ENCODE data around the gene PCBP3. TPM values are rescaled to one million over a fixed set of nuclear protein-coding genes. Genes with fewer than 3 reads are reported as not detected.

The PCBP3 gene
- total RNA-seq, 4 donors from 2014 or later: 0.47 to 5.3 (median 1.0) TPM; not detected in 1

DNA sequence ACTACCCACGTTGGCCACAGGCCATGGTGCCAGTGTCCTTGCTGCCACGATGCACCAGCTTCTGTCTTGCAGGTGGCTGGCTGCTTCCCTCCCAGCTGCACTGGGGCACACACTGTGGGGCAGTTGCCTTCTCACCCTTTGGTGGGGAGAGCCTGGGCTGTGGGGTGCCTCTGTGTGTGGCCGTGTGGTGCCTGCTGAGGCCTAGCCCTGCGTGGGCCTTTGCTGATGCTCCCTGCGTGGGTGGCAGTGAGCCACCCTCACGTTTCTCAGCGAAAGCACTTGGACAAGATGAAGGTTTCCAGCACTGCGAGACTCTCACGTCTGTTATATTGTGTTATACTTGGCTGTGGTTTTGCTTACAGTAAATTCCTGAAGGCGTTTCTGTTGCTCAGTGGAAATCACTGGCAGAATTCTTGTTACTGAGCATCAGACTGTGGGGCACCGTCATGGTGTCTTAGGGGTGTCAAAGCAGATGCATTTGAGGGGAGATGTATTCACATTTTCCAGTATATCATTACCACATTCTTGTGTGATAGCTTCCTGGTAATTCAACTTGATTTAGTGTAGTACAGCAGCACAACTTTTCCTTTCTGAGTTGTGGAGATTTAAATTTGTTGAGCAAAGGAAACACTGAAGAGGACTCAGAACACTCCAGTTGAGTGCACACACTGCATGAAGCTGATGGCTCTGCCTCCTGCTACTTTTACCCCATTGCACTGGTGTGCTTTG is 124.7 kb downstream of the PCBP3 start:
- Histone ChIP-seq H3K4me3 (no peak overlapping the region), H3K27ac (no peak overlapping the region), H3K4me1 (no peaks in the 10 kb centered on the region), H3K9me3 (no peaks in the 10 kb centered on the region), H3K36me3 (no peaks in the 10 kb centered on the region), H3K27me3 (peaks cover 0 to 5% (median 0%) of the 10 kb centered on the region in 4 donors)
- DNase-seq: no peak
- intact Hi-C loops (cut with DNase I): no loop called here
- WGBS, 2 donors: 54 to 67% methylated on average over 1 to 4 of the region's 11 CpGs
- TF ChIP-seq, protein P1, sequence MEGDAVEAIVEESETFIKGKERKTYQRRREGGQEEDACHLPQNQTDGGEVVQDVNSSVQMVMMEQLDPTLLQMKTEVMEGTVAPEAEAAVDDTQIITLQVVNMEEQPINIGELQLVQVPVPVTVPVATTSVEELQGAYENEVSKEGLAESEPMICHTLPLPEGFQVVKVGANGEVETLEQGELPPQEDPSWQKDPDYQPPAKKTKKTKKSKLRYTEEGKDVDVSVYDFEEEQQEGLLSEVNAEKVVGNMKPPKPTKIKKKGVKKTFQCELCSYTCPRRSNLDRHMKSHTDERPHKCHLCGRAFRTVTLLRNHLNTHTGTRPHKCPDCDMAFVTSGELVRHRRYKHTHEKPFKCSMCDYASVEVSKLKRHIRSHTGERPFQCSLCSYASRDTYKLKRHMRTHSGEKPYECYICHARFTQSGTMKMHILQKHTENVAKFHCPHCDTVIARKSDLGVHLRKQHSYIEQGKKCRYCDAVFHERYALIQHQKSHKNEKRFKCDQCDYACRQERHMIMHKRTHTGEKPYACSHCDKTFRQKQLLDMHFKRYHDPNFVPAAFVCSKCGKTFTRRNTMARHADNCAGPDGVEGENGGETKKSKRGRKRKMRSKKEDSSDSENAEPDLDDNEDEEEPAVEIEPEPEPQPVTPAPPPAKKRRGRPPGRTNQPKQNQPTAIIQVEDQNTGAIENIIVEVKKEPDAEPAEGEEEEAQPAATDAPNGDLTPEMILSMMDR (IDR thresholded peaks at IDR 0.05): no peak
- no peak for TF ChIP-seq POLR2A (IDR thresholded peaks at IDR 0.05)

DNA sequence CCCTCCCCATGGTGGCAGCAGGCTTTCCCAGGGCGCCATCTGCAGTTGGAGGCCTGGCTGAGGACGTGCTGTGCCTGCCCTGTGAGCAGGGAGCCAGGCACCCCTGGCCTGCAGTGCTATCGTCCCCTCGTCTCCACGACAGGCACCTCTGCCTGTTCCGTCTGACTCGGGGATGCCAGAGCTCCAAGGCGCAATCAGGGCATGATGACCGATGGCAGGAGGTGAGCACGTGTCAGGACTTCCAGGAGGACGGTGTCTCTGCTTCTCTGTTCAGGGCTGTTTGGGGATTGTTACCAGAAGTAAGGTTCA is 125.2 kb downstream of the PCBP3 start:
- TF ChIP-seq, protein P1 (IDR thresholded peaks at IDR 0.05): no peak
- TF ChIP-seq POLR2A (IDR thresholded peaks at IDR 0.05): no peak
- 60 to 66% methylated on average over 2 to 8 of the region's 11 CpGs for WGBS, 2 donors
- Histone ChIP-seq H3K27ac (no peak overlapping the region), H3K9me3 (no peaks in the 10 kb centered on the region), H3K4me1 (no peaks in the 10 kb centered on the region), H3K4me3 (no peak overlapping the region), H3K27me3 (peaks cover 0 to 5% (median 0%) of the 10 kb centered on the region in 4 donors), H3K36me3 (no peaks in the 10 kb centered on the region)
- no peak for DNase-seq
- intact Hi-C loops (cut with DNase I): no loop called here

DNA sequence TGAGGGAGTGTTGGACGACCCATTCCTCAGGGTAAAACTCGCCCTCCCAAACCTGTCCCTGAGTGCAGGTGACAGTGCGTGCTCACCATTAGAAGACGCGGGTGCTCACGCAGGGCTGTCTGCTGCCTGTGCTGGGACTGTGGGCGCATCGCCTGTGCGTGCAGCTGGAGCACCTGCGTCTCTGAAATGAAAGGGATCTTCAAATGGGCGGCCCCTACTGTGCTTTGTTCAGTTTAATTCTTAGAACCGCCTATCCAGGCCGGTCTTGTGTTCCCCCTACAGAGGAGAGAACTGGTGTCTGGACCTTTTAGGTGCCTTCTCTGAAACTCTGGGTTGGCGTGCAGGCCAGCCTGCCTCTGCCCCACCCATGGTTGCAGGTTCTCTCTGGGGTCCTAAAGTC is 125.8 kb downstream of the PCBP3 start:
- Histone ChIP-seq H3K27me3 (peaks cover 0 to 5% (median 0%) of the 10 kb centered on the region in 4 donors), H3K36me3 (no peaks in the 10 kb centered on the region), H3K4me1 (no peaks in the 10 kb centered on the region), H3K4me3 (no peak overlapping the region), H3K27ac (no peak overlapping the region), H3K9me3 (no peaks in the 10 kb centered on the region)
- TF ChIP-seq, protein P1 (IDR thresholded peaks at IDR 0.05): no peak
- no peak for TF ChIP-seq POLR2A (IDR thresholded peaks at IDR 0.05)
- intact Hi-C loops (cut with DNase I): no loop called here
- 85% methylated on average over 5 to 9 of the region's 14 CpGs for WGBS, 2 donors
- DNase-seq: no peak

DNA sequence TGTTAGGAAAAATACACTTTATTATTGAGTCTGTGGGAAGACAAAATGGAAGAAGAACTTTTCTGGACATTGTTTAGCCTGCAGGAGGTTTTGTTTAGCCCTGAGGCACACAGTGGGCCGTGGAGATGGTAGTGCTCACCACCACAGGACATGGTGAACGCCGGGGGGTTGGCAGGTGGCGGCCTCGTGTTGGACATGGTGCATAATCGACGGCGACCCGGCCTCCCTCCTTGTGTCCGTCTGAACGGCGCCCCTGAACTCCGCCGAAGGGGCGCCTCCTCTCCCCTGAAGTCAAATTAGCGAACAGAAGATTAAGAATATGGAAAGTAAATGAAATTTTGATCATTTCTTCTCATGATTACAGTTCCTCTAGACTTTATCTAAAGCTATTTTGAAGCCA is 126.4 kb downstream of the PCBP3 start:
- WGBS, 2 donors: 78 to 89% methylated on average over 16 of the region's 16 CpGs
- Histone ChIP-seq H3K4me1 (no peaks in the 10 kb centered on the region), H3K27ac (no peak overlapping the region), H3K27me3 (peaks cover 0 to 2% (median 0%) of the 10 kb centered on the region in 4 donors), H3K4me3 (no peak overlapping the region), H3K9me3 (no peaks in the 10 kb centered on the region), H3K36me3 (no peaks in the 10 kb centered on the region)
- intact Hi-C loops (cut with DNase I): no loop called here
- no peak for TF ChIP-seq POLR2A (IDR thresholded peaks at IDR 0.05)
- TF ChIP-seq, protein P1 (IDR thresholded peaks at IDR 0.05): no peak
- DNase-seq: no peak

DNA sequence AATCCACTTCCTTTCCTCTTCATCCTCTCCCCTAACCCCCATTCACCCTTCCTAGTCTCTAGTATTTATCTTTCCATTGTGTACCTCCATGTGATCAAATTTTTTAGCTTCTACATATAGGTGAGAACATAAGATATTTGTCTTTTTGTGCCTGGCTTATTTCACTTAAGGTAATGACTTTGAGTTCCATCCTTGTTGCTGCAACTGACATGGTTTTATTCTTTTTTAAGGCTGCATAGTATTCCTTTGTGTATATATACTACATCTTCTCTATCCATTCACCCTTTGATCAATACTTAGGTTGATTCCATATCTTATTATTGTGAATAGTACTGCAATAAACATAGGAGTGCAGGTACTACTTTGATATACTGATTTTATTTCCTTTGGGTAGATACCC is 128.7 kb downstream of the PCBP3 start:
- H3K27me3 ChIP-seq: no peaks in the 10 kb centered on the region
- intact Hi-C loops (cut with DNase I): no loop called here
- no peak for TF ChIP-seq POLR2A (IDR thresholded peaks at IDR 0.05)
- TF ChIP-seq, protein P1 (IDR thresholded peaks at IDR 0.05): no peak
- H3K9me3 ChIP-seq: peaks cover 0 to 7% (median 0%) of the 10 kb centered on the region in 3 donors
- no peaks in the 10 kb centered on the region for H3K4me1 ChIP-seq
- H3K27ac ChIP-seq: no peak overlapping the region
- H3K4me3 ChIP-seq: no peak overlapping the region
- no peaks in the 10 kb centered on the region for H3K36me3 ChIP-seq
- no peak for DNase-seq
